Erythroblast (primary cell): ENCODE results near the gene DIAPH3.
A peak's percentile ranks its signal among the peaks of the same experiment; 100 is the strongest.

ENCODE experiments used
- DNase-seq, 2 experiments: peaks; one replicate each; lab custom pipeline; 2025; lab: John Stamatoyannopoulos, UW
- GATA1 ChIP-seq: IDR thresholded peaks from 2 replicates; pipeline ENCODE4 v1.6.1; 2011; ENCODE audit warnings: low read depth, mild to moderate bottlenecking, control low read depth, low read length, moderate library complexity
- POLR2A ChIP-seq: IDR thresholded peaks from 2 replicates; pipeline ENCODE4 v1.6.1; 2011; ENCODE audit warnings: mild to moderate bottlenecking, low read length

DIAPH3 gene

GRCh38 chr13:60169239-60170031 lies 5.7 kb upstream of the DIAPH3 start:
- no peak for TF ChIP-seq GATA1
- TF ChIP-seq POLR2A = no peak
- DNase-seq = peak; percentile 16 to 28

DNA sequence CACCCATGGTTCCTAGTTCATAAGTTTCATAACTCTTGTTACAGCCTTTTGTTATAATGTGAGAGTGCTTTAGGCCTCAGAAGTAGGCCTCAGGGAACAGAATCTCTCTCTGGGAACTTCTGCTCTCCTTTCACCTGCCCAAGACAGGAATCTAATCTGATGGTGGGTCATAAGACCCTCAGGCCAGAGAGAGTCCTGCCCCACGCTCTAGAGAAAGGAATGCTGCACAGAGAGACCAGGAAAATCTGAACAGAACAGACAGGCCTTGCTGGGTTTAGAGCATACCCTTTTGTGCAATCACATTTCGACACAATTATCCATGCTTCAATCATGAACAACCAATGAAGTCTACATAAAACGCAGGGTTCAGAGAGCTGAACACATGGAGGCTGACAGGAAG lies 3.4 kb upstream of the DIAPH3 start:
- no peak for DNase-seq
- TF ChIP-seq GATA1 (no peak), POLR2A (no peak)

DNA sequence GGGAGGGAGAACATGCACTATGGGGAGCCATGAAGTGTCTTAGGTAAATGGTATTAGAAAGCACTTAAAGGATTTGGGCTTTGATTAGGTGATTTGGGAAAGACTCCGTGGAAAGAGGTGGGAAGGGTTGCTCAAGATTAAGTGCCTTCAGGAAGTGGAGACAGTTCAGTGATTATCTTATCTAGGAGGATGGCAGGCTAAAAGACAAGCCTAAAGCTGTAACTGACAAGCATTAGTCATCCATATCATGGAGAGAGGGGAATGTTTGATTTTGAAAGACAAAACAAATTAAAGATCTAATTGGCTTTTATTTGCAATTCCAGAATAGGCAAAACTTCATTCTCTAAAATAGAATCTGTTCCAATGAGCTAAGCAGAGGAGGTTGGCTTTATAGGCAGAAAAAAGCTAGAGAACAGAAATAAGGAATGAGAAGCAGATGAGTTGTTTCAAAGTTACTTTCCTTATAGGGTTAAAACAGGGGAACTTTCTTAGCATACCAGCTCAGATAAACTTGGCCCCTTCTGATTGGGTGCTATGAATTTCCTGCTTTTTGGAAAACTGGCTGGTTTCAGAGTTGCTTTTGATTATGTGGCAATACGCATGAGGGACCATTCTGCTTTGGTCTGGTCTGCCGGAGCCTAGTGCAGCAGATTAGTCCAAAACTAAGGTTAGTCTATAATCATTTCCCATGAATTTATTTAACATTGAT lies 1.8 kb upstream of the DIAPH3 start:
- TF ChIP-seq POLR2A (no peak), GATA1 (no peak)
- peak; percentile 7 to 21 for DNase-seq

DNA sequence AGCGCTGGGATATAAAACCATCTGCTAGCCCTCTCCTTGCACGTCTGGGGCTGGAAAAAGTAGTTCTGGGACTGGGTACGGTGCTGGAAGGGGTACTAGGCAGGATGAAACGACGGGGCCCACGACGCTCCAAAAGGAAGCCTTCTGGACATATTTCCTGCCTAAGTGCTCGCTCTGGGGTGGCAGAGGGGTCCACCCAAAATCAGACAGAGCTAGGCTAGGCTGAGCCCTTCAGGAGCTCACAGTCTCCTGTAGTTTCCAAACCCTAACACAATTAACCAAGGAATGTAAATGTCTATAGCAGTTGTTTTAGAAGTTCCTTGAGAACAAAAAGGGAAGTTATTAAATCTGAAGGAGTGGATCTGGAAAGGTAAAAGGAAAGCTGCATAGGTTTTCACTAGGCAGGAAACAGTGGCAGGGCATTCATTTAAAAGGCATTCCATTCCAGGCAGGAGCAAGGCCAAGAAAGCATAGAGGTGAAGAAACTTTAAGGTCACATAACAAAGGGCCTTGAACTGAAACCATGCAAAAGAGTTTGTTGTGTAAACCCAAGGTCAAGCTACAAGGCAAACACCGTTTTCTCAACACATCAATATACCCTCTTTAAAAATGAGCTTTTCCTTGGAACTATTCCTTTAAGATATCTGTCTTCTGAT lies 634 bp upstream of the DIAPH3 start:
- no peak for TF ChIP-seq GATA1
- TF ChIP-seq POLR2A = no peak
- DNase-seq = no peak

GRCh38 chr13:60162096-60162495 lies 1.6 kb downstream of the DIAPH3 start:
- DNase-seq = peak in 1 of 2 experiments; percentile 32
- TF ChIP-seq POLR2A (no peak), GATA1 (no peak)

DNA sequence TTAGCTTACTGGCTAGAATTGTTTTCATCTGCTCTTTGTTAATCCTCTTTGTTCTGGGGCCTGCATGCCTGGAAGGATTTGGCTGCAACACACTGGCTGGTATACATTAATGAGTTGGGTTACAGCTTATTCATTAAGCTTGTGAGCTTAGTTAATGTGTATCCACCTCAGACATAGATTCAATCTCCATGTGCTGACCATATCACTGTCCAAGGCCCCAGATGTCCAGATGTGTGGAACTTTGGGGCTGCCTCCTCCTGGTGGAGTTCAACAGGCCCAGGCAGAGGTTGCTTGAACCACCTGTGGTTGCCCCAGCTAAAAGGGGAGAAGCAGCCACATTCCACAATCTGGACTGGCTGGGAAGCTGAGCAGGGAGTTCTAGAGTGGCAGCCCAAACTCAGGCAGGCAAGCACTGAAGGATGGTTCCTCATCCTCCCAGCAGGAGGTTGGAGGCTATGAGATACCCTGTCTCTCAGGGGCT lies 5.4 kb downstream of the DIAPH3 start:
- no peak for TF ChIP-seq GATA1
- TF ChIP-seq POLR2A = no peak
- no peak for DNase-seq

DNA sequence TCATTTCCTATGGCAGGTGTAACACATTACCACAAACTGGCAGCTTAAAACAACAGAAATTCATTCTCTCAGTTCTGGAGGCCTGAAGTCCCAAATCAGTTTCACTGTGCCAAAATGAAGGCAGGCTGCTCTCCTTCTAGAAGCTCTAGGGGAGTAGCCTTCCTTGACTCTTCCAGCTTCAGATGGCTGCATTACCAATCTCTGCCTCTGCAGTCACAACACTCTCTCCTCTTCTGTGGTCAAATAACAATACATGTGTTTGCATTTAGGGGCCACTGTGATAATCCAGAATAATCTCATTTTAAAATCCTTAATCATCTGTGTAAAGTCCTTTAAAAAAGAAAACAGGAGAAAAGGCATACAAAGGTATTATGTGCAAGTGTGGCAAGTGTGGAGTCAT lies 7.8 kb downstream of the DIAPH3 start:
- TF ChIP-seq GATA1 (no peak), POLR2A (no peak)
- no peak for DNase-seq

DNA sequence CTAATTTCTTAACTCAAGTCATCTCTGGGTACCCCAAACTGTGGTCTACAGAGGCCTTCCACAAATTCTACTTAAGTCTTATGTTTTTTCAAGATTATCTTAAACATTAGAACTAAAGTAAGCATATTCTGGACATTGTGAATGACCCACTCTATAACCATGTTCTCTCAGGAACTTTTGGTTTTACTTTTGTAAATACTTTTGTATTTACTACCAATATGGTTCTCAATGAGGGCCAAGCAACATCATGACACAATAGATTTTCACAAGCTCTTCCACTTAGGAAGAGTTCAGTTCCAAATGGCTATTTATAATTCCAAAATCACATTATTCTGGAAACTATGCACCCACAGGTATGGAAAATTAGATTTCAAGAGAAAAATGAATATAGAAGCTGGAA lies 10.8 kb downstream of the DIAPH3 start:
- no peak for TF ChIP-seq GATA1
- no peak for TF ChIP-seq POLR2A
- no peak for DNase-seq

DNA sequence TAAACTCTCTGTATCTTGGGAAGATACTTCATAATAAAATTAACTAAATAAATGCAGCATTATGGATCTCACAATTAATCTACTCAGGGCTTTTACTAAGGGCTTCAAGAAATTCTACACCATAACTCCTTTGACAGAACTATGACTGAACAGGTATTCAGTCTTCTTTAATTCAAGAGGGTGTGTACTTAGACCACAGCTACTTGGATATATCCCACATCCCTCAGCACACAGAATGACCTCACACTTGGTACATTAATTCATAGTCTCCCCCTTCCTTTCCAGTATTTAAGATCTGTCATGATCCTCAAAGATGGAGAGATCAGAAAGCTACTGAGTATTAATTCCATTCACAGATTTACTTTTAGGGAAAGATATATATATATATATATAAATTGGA lies 11.6 kb downstream of the DIAPH3 start:
- DNase-seq = no peak
- TF ChIP-seq POLR2A = no peak
- TF ChIP-seq GATA1 = no peak

DNA sequence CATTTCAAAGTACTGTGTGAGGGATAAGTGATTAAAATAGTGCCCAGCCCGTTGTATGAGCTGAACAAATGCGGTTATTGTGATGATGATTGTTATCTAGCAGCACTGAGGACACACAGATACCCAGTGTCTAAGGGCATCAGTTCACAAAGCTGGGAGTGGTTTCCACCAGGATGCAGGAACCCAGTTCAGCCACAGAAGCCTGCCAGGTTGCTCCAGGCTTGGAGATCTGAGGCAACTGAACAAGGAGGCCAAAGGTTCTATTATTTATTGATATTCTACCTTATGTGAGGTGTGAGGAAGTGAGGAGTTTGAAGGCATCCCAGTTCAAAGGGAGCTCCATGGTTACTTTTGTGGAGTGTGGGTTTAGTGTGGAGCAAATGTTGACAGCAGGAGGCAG lies 13.2 kb downstream of the DIAPH3 start:
- no peak for TF ChIP-seq GATA1
- no peak for TF ChIP-seq POLR2A
- DNase-seq = no peak

DNA sequence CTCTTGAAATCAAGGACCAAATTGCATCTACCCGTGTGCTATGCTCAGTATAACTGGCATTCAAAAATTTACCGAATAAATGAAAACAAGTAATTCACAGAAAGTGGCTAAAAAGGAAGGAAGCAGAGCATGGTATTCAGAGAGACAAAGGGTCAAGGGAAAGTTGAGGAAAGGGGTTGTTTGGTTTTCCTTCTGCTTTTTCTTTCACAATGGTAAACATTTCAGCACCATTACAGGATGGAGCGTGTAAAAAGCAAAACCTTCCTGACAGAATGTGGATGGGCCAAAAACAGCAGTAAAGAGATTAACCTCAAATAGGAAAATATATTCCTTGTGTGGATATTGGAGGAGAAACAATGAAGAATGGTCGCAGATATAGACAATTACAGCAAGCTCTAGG lies 14.8 kb downstream of the DIAPH3 start:
- no peak for TF ChIP-seq POLR2A
- no peak for TF ChIP-seq GATA1
- DNase-seq = no peak

DNA sequence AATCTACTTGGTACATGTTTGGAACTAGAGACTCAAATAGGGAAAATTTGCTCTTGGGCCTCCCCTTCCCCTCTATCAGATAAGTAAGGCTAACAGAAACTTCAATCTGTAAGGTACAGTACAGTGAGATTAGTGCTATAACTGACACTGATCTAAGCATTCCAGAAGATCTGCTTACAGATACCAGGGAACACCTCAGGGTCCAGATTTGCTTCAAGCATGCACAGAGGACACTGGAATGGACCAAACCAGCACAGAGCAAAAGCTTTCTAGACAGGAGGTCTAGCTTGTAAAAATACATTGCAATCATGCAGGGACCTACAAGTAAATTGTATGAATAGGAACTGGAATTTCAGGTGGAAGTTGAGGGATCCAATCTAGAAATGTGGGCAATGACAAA lies 16.4 kb downstream of the DIAPH3 start:
- no peak for TF ChIP-seq POLR2A
- TF ChIP-seq GATA1 = no peak
- no peak for DNase-seq

GRCh38 chr13:60146471-60146870 lies 17.3 kb downstream of the DIAPH3 start:
- DNase-seq = peak in 1 of 2 experiments; percentile 26
- TF ChIP-seq POLR2A (no peak), GATA1 (no peak)

DNA sequence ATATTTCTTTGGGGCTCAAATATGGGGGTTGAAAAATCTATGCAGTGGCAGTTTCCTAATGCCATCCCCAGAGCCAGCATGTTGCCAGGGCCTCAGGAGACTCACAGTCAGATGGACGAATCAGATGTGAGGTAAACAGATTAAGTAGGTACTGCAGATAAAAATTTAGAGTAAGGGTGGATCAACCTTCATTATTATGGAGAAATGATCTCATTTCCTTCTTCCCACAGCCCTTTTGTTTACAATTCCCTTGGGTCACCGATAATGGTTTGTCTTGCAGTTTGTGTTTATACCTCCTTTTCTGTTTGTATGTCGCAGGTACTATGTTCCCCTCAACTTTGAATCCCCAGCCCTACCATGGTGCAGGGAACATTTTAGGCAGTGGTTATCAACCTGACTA lies 20.0 kb downstream of the DIAPH3 start:
- no peak for TF ChIP-seq GATA1
- no peak for TF ChIP-seq POLR2A
- no peak for DNase-seq
